Activated naive CD8-positive, alpha-beta T cell treated with anti-CD3 and anti-CD28 coated beads, Interleukin-2, amount 50 U/mL, for 24 hours (primary cell): ENCODE data around the gene HOXD12.

ENCODE experiments used
- ATAC-seq: fragments of 150-1000 bp; cut with Tn5 transposase; one replicate; pipeline ENCODE4 v1.10.0; 2021
- DNase-seq: peaks from one replicate; pipeline ENCODE4 v3.0.0; 2021
- H3K27ac Mint-ChIP-seq: one replicate; pipeline ENCODE4 v1.8.0; 2021; ENCODE audit warnings: mild to moderate bottlenecking, mixed read lengths
- H3K27me3 Mint-ChIP-seq: one replicate; pipeline ENCODE4 v1.8.0; 2021; ENCODE audit warnings: mixed read lengths
- H3K36me3 Mint-ChIP-seq: one replicate; pipeline ENCODE4 v1.8.0; 2021; ENCODE audit warnings: low read depth, mixed read lengths
- H3K4me1 Mint-ChIP-seq: one replicate; pipeline ENCODE4 v1.8.0; 2021; ENCODE audit warnings: mixed read lengths
- H3K4me3 Mint-ChIP-seq: one replicate; pipeline ENCODE4 v1.8.0; 2021; ENCODE audit warnings: mild to moderate bottlenecking, moderate library complexity, mixed read lengths
- H3K9me3 Mint-ChIP-seq: one replicate; pipeline ENCODE4 v1.8.0; 2021; ENCODE audit warnings: mixed read lengths

Gene HOXD12

GRCh38 chr2:176085861-176086771 is 13.5 kb upstream of the HOXD12 start:
- H3K36me3 Mint-ChIP-seq, result peaks cover 25% of the 10 kb centered on the region
- H3K4me3 Mint-ChIP-seq, result no peak overlapping the region
- ATAC-seq (no peak), DNase-seq (no peak)
- peaks cover 97% of the 10 kb centered on the region for H3K27me3 Mint-ChIP-seq
- no peak overlapping the region for H3K27ac Mint-ChIP-seq
- H3K4me1 Mint-ChIP-seq, result peaks cover 20% of the 10 kb centered on the region
- H3K9me3 Mint-ChIP-seq, result peaks cover 17% of the 10 kb centered on the region

GRCh38 chr2:176087330-176088047 is 12.1 kb upstream of the HOXD12 start:
- Mint-ChIP-seq H3K36me3 (peaks cover 19% of the 10 kb centered on the region), H3K27me3 (peaks cover 95% of the 10 kb centered on the region), H3K27ac (no peak overlapping the region), H3K9me3 (peaks cover 11% of the 10 kb centered on the region), H3K4me3 (no peak overlapping the region), H3K4me1 (peaks cover 16% of the 10 kb centered on the region)
- DNase-seq (no peak), ATAC-seq (no peak)

- no peak overlapping the region for H3K27ac Mint-ChIP-seq
These were observed 11.3 kb upstream of the HOXD12 start for GRCh38 chr2:176088048-176088936.

GRCh38 chr2:176088937-176089842 is 10.4 kb upstream of the HOXD12 start:
- ATAC-seq (no peak), DNase-seq (no peak)
- Mint-ChIP-seq H3K27ac (no peak overlapping the region), H3K27me3 (peaks cover 90% of the 10 kb centered on the region), H3K36me3 (peaks cover 6% of the 10 kb centered on the region), H3K9me3 (peaks cover 4% of the 10 kb centered on the region), H3K4me1 (peaks cover 22% of the 10 kb centered on the region), H3K4me3 (no peak overlapping the region)

More at GRCh38 chr2:176088048-176088936, 11.3 kb upstream of the HOXD12 start:
- Mint-ChIP-seq H3K27me3 (peaks cover 90% of the 10 kb centered on the region), H3K4me3 (peak overlapping the region; percentile 38), H3K36me3 (peaks cover 13% of the 10 kb centered on the region), H3K4me1 (peaks cover 19% of the 10 kb centered on the region), H3K9me3 (peaks cover 11% of the 10 kb centered on the region)
- DNase-seq (no peak), ATAC-seq (no peak)

GRCh38 chr2:176089843-176090395 is 9.7 kb upstream of the HOXD12 start:
- Mint-ChIP-seq H3K4me3 (no peak overlapping the region), H3K27ac (no peak overlapping the region), H3K27me3 (peaks cover 90% of the 10 kb centered on the region), H3K4me1 (peaks cover 19% of the 10 kb centered on the region), H3K36me3 (peaks cover 6% of the 10 kb centered on the region), H3K9me3 (no peaks in the 10 kb centered on the region)
- DNase-seq, result no peak
- no peak for ATAC-seq

- H3K9me3 Mint-ChIP-seq, result no peaks in the 10 kb centered on the region
- H3K36me3 Mint-ChIP-seq, result peaks cover 6% of the 10 kb centered on the region
- H3K4me1 Mint-ChIP-seq, result peaks cover 19% of the 10 kb centered on the region
- ATAC-seq (no peak), DNase-seq (no peak)
- H3K27me3 Mint-ChIP-seq, result peaks cover 91% of the 10 kb centered on the region
- H3K27ac Mint-ChIP-seq, result no peak overlapping the region
- no peak overlapping the region for H3K4me3 Mint-ChIP-seq
These were observed 8.7 kb upstream of the HOXD12 start for GRCh38 chr2:176090862-176091261.

- Mint-ChIP-seq H3K27ac (peak overlapping the region; percentile 65), H3K4me1 (peaks cover 22% of the 10 kb centered on the region), H3K9me3 (no peaks in the 10 kb centered on the region), H3K27me3 (peaks cover 92% of the 10 kb centered on the region), H3K36me3 (peaks cover 4% of the 10 kb centered on the region), H3K4me3 (peak overlapping the region; percentile 50)
- no peak for ATAC-seq
- DNase-seq, result no peak
These were observed 8.0 kb upstream of the HOXD12 start for GRCh38 chr2:176091329-176092258.

GRCh38 chr2:176092270-176093144 is 7.1 kb upstream of the HOXD12 start, which contains the start of gene HOXD13:
HOXD13 (plus strand) TSS chr2:176092721; CDS start chr2:176092891, 170 bp downstream.
- no peaks in the 10 kb centered on the region for H3K9me3 Mint-ChIP-seq
- peak within 1 kb of the TSS; percentile 50 for H3K4me3 Mint-ChIP-seq
- H3K4me1 Mint-ChIP-seq, result peaks cover 28% of the 10 kb centered on the region
- no peak for ATAC-seq
- DNase-seq, result no peak
- H3K36me3 Mint-ChIP-seq, result peaks cover 2% of the 10 kb centered on the region
- peaks cover 90% of the 10 kb centered on the region for H3K27me3 Mint-ChIP-seq
- H3K27ac Mint-ChIP-seq, result peak within 1 kb of the TSS; percentile 65

- ATAC-seq (no peak), DNase-seq (no peak)
- peak overlapping the region; percentile 8 for H3K27ac Mint-ChIP-seq
- peaks cover 30% of the 10 kb centered on the region for H3K4me1 Mint-ChIP-seq
- H3K9me3 Mint-ChIP-seq, result no peaks in the 10 kb centered on the region
- no peaks in the 10 kb centered on the region for H3K36me3 Mint-ChIP-seq
- H3K27me3 Mint-ChIP-seq, result peaks cover 90% of the 10 kb centered on the region
- H3K4me3 Mint-ChIP-seq, result no peak overlapping the region
These were observed 6.3 kb upstream of the HOXD12 start for GRCh38 chr2:176093145-176093897.

GRCh38 chr2:176093898-176094249 is 5.7 kb upstream of the HOXD12 start:
- H3K27me3 Mint-ChIP-seq, result peaks cover 89% of the 10 kb centered on the region
- ATAC-seq (no peak), DNase-seq (no peak)
- H3K4me3 Mint-ChIP-seq, result no peak overlapping the region
- H3K4me1 Mint-ChIP-seq, result peaks cover 28% of the 10 kb centered on the region
- H3K9me3 Mint-ChIP-seq, result no peaks in the 10 kb centered on the region
- peak overlapping the region; percentile 8 for H3K27ac Mint-ChIP-seq
- no peaks in the 10 kb centered on the region for H3K36me3 Mint-ChIP-seq

- Mint-ChIP-seq H3K36me3 (no peaks in the 10 kb centered on the region), H3K4me1 (peaks cover 28% of the 10 kb centered on the region), H3K9me3 (no peaks in the 10 kb centered on the region), H3K27ac (no peak overlapping the region), H3K27me3 (peaks cover 89% of the 10 kb centered on the region), H3K4me3 (no peak overlapping the region)
- no peak for ATAC-seq
- no peak for DNase-seq
These were observed 5.2 kb upstream of the HOXD12 start for GRCh38 chr2:176094349-176094748.
